ENCODE data around the gene TNFSF15. TPM values are rescaled to one million over a fixed set of nuclear protein-coding genes. Genes with fewer than 3 reads are reported as not detected.
"Not testable (repeated sequence)": the region's sequence is repeated elsewhere in the genome, so short reads cannot be mapped to it uniquely, and the experiment has no call there.

The TNFSF15 gene
- total RNA-seq, 1 donor = under 0.01 TPM

GRCh38 chr9:114737118-114737517, 68.7 kb downstream of the TNFSF15 start:
- H4K20me1 ChIP-seq (ENCODE audit: insufficient read depth, low read length) = no peaks in the 10 kb centered on the region
- H3K27ac ChIP-seq (ENCODE audit: low read depth, low read length) = no peak overlapping the region
- no peak overlapping the region for H3K4me2 ChIP-seq (ENCODE audit: insufficient read depth, low read length)
- no peak for DNase-seq (ENCODE audit: insufficient read length, low spot score, missing footprints)
- TF ChIP-seq CTCF (IDR thresholded peaks at IDR 0.05; ENCODE audit: extremely low read depth, low read depth, low read length) = no peak
- H3K4me3 ChIP-seq (ENCODE audit: insufficient read depth, low read length) = no peak overlapping the region
- H2AFZ ChIP-seq (ENCODE audit: low read length) = no peak overlapping the region
- H3K9me3 ChIP-seq (ENCODE audit: low read depth, low read length) = no peaks in the 10 kb centered on the region
- no peaks in the 10 kb centered on the region for H3K27me3 ChIP-seq (ENCODE audit: insufficient read depth, low read length)
- H3K4me1 ChIP-seq (ENCODE audit: insufficient read depth, low read length) = peaks cover 11% of the 10 kb centered on the region
- no peaks in the 10 kb centered on the region for H3K79me2 ChIP-seq (ENCODE audit: insufficient read depth, low read length)
- no peaks in the 10 kb centered on the region for H3K36me3 ChIP-seq (ENCODE audit: insufficient read depth, low read length)

- Histone ChIP-seq H3K4me2 (ENCODE audit: insufficient read depth, low read length) (no peak overlapping the region), H3K79me2 (ENCODE audit: insufficient read depth, low read length) (no peaks in the 10 kb centered on the region), H3K27me3 (ENCODE audit: insufficient read depth, low read length) (no peaks in the 10 kb centered on the region), H3K4me1 (ENCODE audit: insufficient read depth, low read length) (peaks cover 11% of the 10 kb centered on the region), H3K36me3 (ENCODE audit: insufficient read depth, low read length) (no peaks in the 10 kb centered on the region), H3K9me3 (ENCODE audit: low read depth, low read length) (no peaks in the 10 kb centered on the region), H3K27ac (ENCODE audit: low read depth, low read length) (no peak overlapping the region), H4K20me1 (ENCODE audit: insufficient read depth, low read length) (no peaks in the 10 kb centered on the region), H2AFZ (ENCODE audit: low read length) (no peak overlapping the region), H3K4me3 (ENCODE audit: insufficient read depth, low read length) (no peak overlapping the region)
- TF ChIP-seq CTCF (IDR thresholded peaks at IDR 0.05; ENCODE audit: extremely low read depth, low read depth, low read length) = no peak
- no peak for DNase-seq (ENCODE audit: insufficient read length, low spot score, missing footprints)
Observed at GRCh38 chr9:114735704-114736103, 70.1 kb downstream of the TNFSF15 start.

- H3K4me2 ChIP-seq (ENCODE audit: insufficient read depth, low read length); H3K79me2 ChIP-seq (ENCODE audit: insufficient read depth, low read length); H3K36me3 ChIP-seq (ENCODE audit: insufficient read depth, low read length); H3K27ac ChIP-seq (ENCODE audit: low read depth, low read length); H2AFZ ChIP-seq (ENCODE audit: low read length); H3K4me3 ChIP-seq (ENCODE audit: insufficient read depth, low read length); H4K20me1 ChIP-seq (ENCODE audit: insufficient read depth, low read length); H3K9me3 ChIP-seq (ENCODE audit: low read depth, low read length); H3K27me3 ChIP-seq (ENCODE audit: insufficient read depth, low read length); DNase-seq (ENCODE audit: insufficient read length, low spot score, missing footprints): not testable (repeated sequence)
- H3K4me1 ChIP-seq (ENCODE audit: insufficient read depth, low read length) = peaks cover 11% of the 10 kb centered on the region
Observed at GRCh38 chr9:114735139-114735538, 70.7 kb downstream of the TNFSF15 start.

Other genes with a start within 250 kb of the TNFSF15 start
- 89.6 and 98.8 TPM in 2 replicates for gene ATP6V1G1, start 218.3 kb downstream of the TNFSF15 start, total RNA-seq
- 12.3 and 13.8 TPM in 2 replicates for gene TMEM268, start 194.7 kb downstream of the TNFSF15 start, total RNA-seq
- gene TEX53, start 148.2 kb downstream of the TNFSF15 start, total RNA-seq = not detected in 2 replicates
- gene TEX48, start 123.8 kb downstream of the TNFSF15 start, total RNA-seq = not detected in 2 replicates
- gene TNFSF8, start 124.6 kb upstream of the TNFSF15 start, total RNA-seq = not detected in 2 replicates

Data from osteoblast (primary cell).